ENCODE results near the gene PTCH2.

The PTCH2 gene

GRCh38 chr1:44777547-44777946, 65.5 kb downstream of the PTCH2 start:
- H3K27ac ChIP-seq (ENCODE audit: low read length) = no peak overlapping the region
- H3K27me3 ChIP-seq (ENCODE audit: control insufficient read depth, insufficient read depth, low read length) = no peaks in the 10 kb centered on the region
- H3K36me3 ChIP-seq (ENCODE audit: control insufficient read depth, insufficient read depth, low read length) = peaks cover 21% of the 10 kb centered on the region
- no CpG with 5 or more reads among the region's 14 CpGs for WGBS (ENCODE audit: insufficient coverage, insufficient read length)
- no peaks in the 10 kb centered on the region for H3K4me1 ChIP-seq (ENCODE audit: control insufficient read depth, insufficient read depth, low read length)
- H3K9me3 ChIP-seq (ENCODE audit: control insufficient read depth, insufficient read depth, low read length) = no peaks in the 10 kb centered on the region
- no peak overlapping the region for H3K4me3 ChIP-seq (ENCODE audit: low read length)
- no peak for DNase-seq (ENCODE audit: low read depth, low spot score)

- Histone ChIP-seq H3K4me3 (ENCODE audit: low read length) (peak overlapping the region; percentile 97; the same call in 1 of the 2 replicates), H3K27me3 (ENCODE audit: control insufficient read depth, insufficient read depth, low read length) (no peaks in the 10 kb centered on the region), H3K27ac (ENCODE audit: low read length) (no peak overlapping the region), H3K9me3 (ENCODE audit: control insufficient read depth, insufficient read depth, low read length) (no peaks in the 10 kb centered on the region), H3K4me1 (ENCODE audit: control insufficient read depth, insufficient read depth, low read length) (no peaks in the 10 kb centered on the region), H3K36me3 (ENCODE audit: control insufficient read depth, insufficient read depth, low read length) (peaks cover 21% of the 10 kb centered on the region)
- WGBS (ENCODE audit: insufficient coverage, insufficient read length) = no CpG with 5 or more reads among the region's 12 CpGs
- DNase-seq (ENCODE audit: low read depth, low spot score) = no peak
Observed at GRCh38 chr1:44776730-44777068, 66.4 kb downstream of the PTCH2 start.

GRCh38 chr1:44775930-44776729, 66.9 kb downstream of the PTCH2 start:
- Histone ChIP-seq H3K36me3 (ENCODE audit: control insufficient read depth, insufficient read depth, low read length) (peaks cover 21% of the 10 kb centered on the region), H3K27me3 (ENCODE audit: control insufficient read depth, insufficient read depth, low read length) (no peaks in the 10 kb centered on the region), H3K27ac (ENCODE audit: low read length) (no peak overlapping the region), H3K4me1 (ENCODE audit: control insufficient read depth, insufficient read depth, low read length) (no peaks in the 10 kb centered on the region), H3K9me3 (ENCODE audit: control insufficient read depth, insufficient read depth, low read length) (no peaks in the 10 kb centered on the region), H3K4me3 (ENCODE audit: low read length) (peak overlapping the region; percentile 97)
- no peak for DNase-seq (ENCODE audit: low read depth, low spot score)
- no CpG with 5 or more reads among the region's 36 CpGs for WGBS (ENCODE audit: insufficient coverage, insufficient read length)

GRCh38 chr1:44775078-44775929, 67.7 kb downstream of the PTCH2 start, which contains the start of gene RPS8:
Gene RPS8 (plus strand): TSS chr1:44775540. CDS start chr1:44775597, 57 bp downstream.
- WGBS (ENCODE audit: insufficient coverage, insufficient read length) = no CpG with 5 or more reads among the region's 65 CpGs
- peak within 1 kb of the TSS; percentile 97 for H3K4me3 ChIP-seq (ENCODE audit: low read length)

More at GRCh38 chr1:44775078-44775929, 67.7 kb downstream of the PTCH2 start, which contains the start of gene RPS8:
- Histone ChIP-seq H3K27me3 (ENCODE audit: control insufficient read depth, insufficient read depth, low read length) (no peaks in the 10 kb centered on the region), H3K4me1 (ENCODE audit: control insufficient read depth, insufficient read depth, low read length) (no peaks in the 10 kb centered on the region), H3K27ac (ENCODE audit: low read length) (no peak within 1 kb of the TSS), H3K9me3 (ENCODE audit: control insufficient read depth, insufficient read depth, low read length) (no peaks in the 10 kb centered on the region), H3K36me3 (ENCODE audit: control insufficient read depth, insufficient read depth, low read length) (peaks cover 21% of the 10 kb centered on the region)
- DNase-seq (ENCODE audit: low read depth, low spot score) = peak; percentile 92

All from iPS DF 6.9 (cell line).